Hepatic stellate cell (primary cell): Measurements from ENCODE around the gene TCEA2.
"Not testable (repeated sequence)": the region's sequence is repeated elsewhere in the genome, so short reads cannot be mapped to it uniquely, and the experiment has no call there.

ENCODE experiments used
- DNase-seq: peaks from one replicate; pipeline ENCODE4 v3.0.0; 2011; ENCODE audit warnings: low spot score

Gene TCEA2

DNA sequence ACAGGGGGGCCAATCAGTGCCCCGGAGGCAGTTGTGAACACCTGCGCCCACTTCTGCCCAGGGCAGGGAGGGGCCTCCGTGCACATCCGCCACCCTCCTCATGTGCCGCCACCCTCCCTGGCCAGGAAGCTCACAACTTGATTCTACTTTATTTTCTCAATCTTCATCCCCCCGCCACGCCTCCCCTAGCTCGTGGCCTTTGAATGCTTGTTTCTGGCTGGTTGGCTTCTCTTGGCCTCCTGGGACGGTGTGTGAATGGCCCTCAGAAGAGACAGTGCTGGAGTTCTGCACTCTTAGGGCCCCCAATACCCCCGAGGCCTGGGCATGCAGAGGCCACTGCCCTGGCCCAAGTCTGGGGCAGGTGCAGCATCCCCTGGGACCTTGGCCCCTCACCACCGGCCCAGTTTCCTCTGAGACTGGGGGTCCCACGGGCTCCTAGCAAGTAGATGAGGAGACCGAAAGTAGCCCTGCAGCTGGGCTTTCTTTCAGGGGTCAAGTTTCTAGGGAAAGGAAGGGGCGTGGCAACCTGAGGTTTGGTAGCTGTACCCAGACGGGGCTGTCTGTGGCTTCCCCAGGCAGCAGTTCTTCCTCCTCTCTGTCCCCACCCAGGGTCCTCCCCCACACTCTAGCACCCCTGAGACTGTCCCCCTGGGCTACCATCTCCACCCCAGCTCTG lies 15.0 kb downstream of the TCEA2 start:
- no peak for DNase-seq

DNA sequence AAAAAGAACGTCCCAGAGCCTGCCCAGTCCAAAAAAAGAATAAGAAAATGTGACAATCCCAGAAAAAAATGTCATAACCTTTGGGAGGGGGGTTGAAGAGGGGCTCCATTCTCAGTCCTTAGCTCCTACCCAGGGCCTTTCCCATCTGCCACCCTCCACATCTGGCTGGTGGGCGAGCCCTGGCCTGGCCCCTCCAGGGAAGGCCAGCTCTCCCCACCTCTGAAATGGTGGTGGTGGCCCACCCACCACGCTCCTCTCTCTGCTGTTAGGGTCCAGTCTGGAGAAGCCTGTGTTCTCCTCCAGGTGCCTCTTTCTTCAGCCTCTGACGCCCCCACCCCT lies 15.9 kb downstream of the TCEA2 start:
- no peak for DNase-seq

DNA sequence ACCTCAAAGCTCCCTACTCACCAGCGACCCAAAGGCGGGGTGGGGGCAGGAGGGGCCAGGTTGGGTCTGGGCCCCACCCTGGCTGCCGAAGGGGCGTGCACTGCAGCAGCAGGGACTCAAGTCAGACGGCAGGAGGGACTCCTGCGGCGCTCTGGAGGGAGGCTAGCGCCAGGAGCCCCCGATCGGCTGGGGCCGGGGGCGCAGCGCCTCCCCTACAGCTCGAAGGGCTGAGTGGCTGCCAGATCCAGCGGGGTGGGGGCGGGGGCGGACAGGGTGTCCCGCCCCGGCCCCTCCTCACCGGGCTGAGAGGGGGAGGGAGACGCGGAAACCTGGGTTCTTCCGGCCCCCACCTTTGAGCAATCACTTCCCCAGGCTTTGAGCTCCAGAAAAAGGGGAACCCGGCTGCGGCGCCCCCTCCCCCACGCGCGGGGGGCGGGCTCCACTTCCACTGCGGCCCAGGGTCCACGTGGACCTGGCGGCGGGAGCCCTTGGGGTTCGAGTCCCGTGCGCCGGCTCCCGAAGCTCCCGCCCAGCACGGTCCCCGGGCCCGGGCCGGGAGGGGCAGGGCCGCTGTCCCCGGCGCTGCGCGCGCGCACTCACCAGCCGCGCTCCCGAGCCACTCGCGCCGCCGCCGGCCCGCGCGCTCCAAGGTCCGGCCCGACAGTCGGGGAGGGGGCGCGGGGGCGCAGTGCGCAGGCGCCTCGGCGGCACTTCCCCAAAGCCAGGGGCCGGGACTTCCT lies 16.4 kb downstream of the TCEA2 start, which contains the start of gene RGS19:
RGS19 (minus strand) TSS at position 246 of the 740 bp plus-strand sequence. CDS start 2,632 bp downstream, outside the sequence.
- DNase-seq, result peak; percentile 74

DNA sequence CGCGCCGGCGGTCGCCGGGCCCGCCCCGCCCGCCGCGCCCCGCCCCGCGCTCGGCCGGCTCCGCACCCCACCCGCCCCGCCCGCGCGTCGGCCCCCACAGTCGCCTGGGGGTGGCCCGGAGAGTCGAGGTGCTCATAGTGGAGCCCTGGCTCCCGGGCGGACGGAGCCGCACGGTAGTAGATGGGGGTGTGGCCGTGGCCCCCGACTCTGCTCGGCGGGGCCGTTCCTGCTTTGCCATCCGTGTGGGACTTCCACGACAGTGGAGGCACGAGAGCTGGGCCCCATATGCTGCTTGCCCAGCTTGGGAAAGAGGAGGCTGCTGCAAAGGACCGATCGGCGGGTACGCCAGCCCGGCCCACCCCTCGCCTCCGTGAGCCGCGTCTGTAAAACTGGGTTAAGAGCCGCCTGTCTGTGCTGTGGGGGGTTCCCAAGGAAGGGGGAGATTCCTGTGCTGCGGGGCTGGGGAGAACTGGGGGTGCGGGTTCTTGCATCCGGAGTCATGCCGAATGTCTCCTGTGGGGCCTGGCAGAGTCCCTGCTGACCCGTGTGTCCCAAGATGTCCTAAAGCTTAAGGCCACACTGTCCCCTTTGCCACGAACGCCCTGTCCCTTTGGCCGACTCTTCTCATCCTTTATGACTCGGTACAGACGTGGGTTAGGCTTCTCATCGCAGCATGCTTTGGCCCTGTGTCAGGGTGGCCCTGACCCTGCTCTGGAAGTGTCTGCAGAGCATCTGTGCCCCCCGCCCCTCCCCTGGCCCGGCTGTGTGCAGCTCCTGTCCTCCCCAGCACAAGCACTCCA lies 17.2 kb downstream of the TCEA2 start, which contains the start of gene OPRL1:
OPRL1 (plus strand) TSS at position 70 of the 800 bp plus-strand sequence. CDS start 12,639 bp downstream, outside the sequence.
- DNase-seq, result no peak

- no peak for DNase-seq
Measured at GRCh38 chr20:64080813-64081623, 18.0 kb downstream of the TCEA2 start.

DNA sequence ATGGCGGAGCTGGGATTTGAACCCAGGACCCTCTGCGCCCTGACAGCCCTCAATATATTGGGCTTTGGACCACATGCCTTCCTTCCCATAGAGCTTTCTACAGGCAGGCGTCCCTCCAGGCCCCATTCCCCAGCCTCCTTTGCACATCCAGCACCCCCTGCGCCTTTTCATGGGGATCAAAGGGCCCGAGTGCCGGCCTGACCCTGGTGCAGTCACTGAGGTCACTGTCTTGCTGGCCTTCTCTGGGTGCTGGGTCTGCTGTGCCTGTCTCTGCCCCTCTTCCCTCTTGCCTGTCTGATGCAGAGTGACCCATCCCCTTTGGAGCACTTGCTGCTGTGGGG lies 18.6 kb downstream of the TCEA2 start:
- no peak for DNase-seq

DNA sequence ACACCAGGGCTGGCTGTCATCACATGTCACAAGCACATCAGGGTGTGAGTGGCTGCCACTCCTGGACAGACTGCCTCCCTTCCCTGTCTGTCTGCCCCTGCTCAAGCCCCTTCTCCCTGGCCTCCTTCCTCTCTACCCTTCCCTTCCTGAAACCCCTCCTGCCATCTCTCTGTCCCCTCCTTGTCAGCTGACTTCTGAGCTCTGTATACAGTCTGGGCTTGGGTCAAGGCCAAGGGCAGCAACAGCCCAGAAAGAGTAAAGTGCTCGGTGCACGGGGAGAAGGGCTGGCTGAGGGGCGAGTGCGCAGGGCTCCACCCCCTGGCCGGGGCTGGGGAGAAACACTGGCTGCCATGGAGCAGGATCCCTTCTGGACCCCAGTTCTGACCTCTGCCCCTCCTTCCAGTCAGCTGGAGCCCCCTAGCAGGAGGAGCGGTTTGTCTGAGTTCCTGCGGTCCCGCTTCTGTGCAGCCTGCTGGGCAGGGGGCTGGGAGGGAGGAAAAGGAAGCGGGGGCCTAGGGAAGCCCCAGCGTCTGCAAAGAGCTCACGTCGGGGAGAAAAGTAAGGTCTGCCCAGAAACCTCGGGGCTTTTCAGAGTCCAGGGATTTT lies 19.2 kb downstream of the TCEA2 start:
- DNase-seq, result no peak

- DNase-seq, result no peak
Measured at GRCh38 chr20:64082820-64083377, 19.9 kb downstream of the TCEA2 start.

DNA sequence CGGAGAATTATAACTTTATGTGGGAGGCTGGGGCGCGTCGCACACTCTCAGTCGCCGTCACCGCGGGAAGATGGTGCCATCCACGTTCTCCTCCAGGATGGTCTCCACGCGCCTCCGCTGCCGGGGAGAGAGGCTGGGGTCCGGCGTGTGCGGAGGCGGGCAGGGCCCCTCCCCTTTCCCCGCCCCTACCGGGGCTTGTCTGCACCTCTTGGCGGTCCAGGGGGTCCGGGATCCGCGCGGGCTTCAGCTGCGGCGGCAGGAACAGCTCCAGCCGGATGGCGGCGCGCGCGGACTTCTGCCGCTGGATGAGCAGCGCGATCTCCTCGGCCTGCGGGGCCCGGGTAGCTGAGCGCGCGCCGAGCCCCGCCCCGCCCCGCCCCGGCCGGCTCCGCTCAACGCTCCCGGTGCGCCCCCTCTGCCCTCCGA lies 20.4 kb downstream of the TCEA2 start:
- peak; percentile 73 for DNase-seq

GRCh38 chr20:64083804-64084684 lies 21.0 kb downstream of the TCEA2 start, which contains the start of gene LKAAEAR1:
Gene LKAAEAR1 (minus strand): TSS chr20:64084398. CDS start chr20:64084219, 179 bp downstream.
- no peak for DNase-seq

DNA sequence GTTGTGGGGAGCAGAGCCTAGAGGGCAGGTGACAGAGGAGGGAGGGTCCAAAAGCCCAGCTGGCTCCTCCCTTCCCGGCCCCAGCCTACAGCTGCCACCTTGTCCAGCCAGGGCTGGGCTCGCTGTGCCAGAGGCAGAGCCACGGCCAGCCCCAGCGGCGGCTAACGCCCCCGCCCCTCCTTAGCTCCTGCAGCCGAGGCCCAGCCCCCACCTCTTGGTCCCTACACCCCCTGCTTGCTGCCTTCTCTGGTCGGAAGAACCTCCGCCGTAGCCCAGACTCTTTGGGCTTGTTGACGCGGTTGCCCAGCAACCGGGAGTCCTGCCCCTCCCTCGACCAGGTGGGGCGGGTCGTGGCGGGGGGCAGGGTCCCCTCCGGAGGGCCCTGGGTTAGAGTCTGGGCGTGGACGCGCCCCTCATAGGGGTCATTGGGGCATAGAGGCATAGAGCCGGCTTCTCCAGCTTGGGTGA lies 21.7 kb downstream of the TCEA2 start:
- DNase-seq, result no peak

DNA sequence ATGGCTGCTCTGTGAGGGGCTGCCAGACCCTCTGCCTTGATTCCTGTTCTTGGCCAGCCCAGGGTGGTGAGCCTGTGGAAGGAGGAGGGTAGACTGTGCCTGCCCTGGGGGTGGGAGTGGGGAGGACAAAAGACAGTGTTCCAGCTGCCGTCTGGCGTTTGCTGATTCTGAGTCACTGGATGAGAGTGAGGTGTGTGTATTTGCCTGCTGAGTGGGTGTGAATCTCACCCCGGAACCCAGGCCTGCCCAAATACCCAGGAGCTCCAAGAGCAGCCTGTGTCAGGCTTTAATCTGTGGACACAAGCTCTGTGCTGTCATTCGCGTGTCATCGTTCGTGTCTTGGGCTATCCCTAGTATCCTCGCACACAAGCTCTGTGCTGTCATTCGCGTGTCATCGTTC lies 23.8 kb downstream of the TCEA2 start:
- no peak for DNase-seq

DNA sequence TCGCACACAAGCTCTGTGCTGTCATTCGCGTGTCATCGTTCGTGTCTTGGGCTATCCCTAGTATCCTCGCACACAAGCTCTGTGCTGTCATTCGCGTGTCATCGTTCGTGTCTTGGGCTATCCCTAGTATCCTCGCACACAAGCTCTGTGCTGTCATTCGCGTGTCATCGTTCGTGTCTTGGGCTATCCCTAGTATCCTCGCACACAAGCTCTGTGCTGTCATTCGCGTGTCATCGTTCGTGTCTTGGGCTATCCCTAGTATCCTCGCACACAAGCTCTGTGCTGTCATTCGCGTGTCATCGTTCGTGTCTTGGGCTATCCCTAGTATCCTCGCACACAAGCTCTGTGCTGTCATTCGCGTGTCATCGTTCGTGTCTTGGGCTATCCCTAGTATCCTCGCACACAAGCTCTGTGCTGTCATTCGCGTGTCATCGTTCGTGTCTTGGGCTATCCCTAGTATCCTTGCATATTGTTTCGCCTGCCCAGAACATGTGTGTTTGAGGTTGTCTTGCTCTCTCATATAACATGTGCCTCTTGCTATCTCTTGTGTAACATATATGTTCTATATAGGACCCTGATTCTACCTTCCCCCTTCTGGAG lies 24.3 kb downstream of the TCEA2 start:
- not testable (repeated sequence) for DNase-seq

- not testable (repeated sequence) for DNase-seq
Measured at GRCh38 chr20:64088586-64088985, 25.6 kb downstream of the TCEA2 start.

GRCh38 chr20:64090165-64090564 lies 27.2 kb downstream of the TCEA2 start:
- DNase-seq, result no peak

DNA sequence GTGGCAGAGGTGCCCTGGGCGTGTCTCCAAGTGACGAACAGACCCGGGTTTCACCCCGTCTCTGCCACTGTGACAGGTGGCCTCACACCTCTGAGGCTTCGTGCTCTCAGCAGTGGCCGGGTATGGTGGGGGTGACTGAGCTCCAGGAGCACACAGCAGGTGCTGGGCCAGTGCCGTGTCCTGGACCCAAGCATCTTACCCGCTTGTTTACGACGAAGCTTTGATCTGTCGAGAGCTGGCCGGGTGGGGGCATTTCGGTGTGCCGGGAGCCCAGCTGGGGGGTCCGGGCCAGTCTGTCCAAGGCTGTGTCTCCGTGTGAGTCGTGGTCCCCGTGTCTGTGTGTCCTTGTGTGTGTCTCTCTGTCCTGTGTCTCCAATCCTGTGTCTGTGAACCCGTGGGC lies 28.3 kb downstream of the TCEA2 start:
- no peak for DNase-seq

- no peak for DNase-seq
Measured at GRCh38 chr20:64091770-64092169, 28.8 kb downstream of the TCEA2 start.

DNA sequence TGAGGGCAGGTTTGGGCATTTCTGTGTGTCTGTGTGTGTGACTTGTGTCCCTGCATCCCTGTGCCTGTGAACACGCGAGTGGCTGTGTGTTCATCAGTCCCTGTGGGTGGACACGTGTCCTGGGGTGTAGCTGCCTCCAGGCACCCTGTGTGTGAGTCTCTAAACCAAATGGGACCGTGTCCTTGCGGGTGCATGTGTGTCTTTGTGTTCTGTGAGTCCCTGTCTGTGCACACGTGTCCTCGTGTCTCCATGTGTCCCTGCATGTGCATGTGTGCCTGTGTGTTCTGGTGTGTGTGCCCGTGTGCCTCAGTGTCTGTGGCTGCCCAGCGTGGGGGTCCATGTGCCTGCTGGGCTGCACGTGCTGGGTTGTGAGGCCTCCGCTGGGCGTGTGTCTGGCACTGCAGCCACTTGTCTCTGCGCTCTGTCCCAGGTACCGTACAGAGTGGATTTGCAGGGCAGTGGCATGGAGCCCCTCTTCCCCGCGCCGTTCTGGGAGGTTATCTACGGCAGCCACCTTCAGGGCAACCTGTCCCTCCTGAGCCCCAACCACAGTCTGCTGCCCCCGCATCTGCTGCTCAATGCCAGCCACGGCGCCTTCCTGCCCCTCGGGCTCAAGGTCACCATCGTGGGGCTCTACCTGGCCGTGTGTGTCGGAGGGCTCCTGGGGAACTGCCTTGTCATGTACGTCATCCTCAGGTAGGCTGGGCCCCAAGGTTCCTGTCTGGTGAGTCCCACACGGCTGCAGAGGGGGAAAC lies 29.4 kb downstream of the TCEA2 start:
- DNase-seq, result no peak

DNA sequence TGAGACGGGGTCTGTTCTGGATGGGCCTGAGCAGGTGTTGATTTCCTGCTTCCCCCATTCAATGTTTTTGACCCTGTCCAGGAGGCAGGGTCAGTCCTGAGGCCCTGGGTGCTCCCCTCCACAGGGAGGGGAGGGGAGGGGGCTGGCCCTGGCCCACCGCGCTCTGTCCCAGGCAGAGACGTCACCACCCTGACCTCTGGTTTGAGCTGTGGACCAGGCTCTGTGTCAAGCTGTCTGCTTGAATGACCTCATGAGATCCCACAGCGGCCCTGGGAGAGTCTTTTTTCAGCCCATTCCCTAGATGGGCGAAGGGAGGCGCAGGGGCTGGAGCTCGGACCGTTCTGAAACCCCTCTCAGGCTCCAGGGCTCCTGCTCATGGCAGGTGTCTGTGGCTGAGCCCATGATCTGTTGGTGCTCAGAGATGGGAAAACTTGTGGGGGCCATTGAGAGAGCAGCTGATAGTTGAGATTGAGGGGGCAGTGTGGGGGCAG lies 30.1 kb downstream of the TCEA2 start:
- no peak for DNase-seq
